K562 (cell line): Measurements from ENCODE around the gene RGS17. TPM values are rescaled to one million over a fixed set of nuclear protein-coding genes. Genes with fewer than 3 reads are reported as not detected.

ENCODE experiments used
- ATAC-seq: fragments of 200-7000 bp; cut with Tn5 transposase; 3 replicates; pipeline ENCODE4 v1.9.1; 2020; ENCODE audit warnings: moderate library complexity
- BruUV-seq: library from RNA; stranded (reverse); fragments of 400-500 nt; replicated peaks from 2 replicates; lab custom pipeline; 2021; lab: Mats Ljungman, UMichigan
- CTCF ChIA-PET: fragments of 300-600 bp; formaldehyde crosslinking; extraction: SDS; loops from one replicate; lab custom pipeline; 2021; ENCODE audit warnings: low intra/inter-chr PET ratio; lab: Yijun Ruan, JAX
- POLR2A ChIA-PET: fragments of 300-600, 350-650 bp; sonication (Branson Sonifier 250); formaldehyde crosslinking; extraction: SDS; loops from one replicate; lab custom pipeline; 2021; ENCODE audit warnings: antibody characterized with exemption, inconsistent platforms; lab: Yijun Ruan, JAX
- DNase-seq, 4 experiments: peaks; one replicate each; pipeline versions ENCODE4 v3.0.0 to v3.0.0-alpha.2; 2011 to 2018; ENCODE audit warnings: low spot score in 3 of 4, mixed read lengths in 3 of 4; ENCODE audit errors: extremely low read depth in 1 of 4
- FAIRE-seq: peaks from 2 replicates; lab custom pipeline; 2011; peaks lifted over from hg19 to GRCh38; lab: Jason Lieb, UNC
- H2AFZ ChIP-seq: 2 replicates; pipeline ENCODE4 v1.6.0; 2011; ENCODE audit warnings: low read depth, low read length, control low read depth, inconsistent platforms
- H3K27ac ChIP-seq: fragments of 200-600 bp; 3 replicates; pipeline ENCODE4 v1.8.0; 2011; ENCODE audit warnings: low read depth, mild to moderate bottlenecking, control low read depth, inconsistent platforms, low read length, moderate library complexity, mixed read lengths; ENCODE audit errors: extremely low read depth
- H3K27me3 ChIP-seq, 2 experiments: fragments of 300-600 bp in 1 of 2; 2 replicates in 1 of 2; 3 replicates in 1 of 2; pipeline versions ENCODE4 v1.6.0 to v1.8.0; 2011; ENCODE audit warnings: inconsistent platforms in 2 of 2, low read length in 2 of 2, mild to moderate bottlenecking in 1 of 2, mixed read lengths in 1 of 2, moderate library complexity in 1 of 2; ENCODE audit not compliant: control insufficient read depth in 2 of 2, insufficient read depth in 2 of 2
- H3K36me3 ChIP-seq: fragments of 300-600 bp; 3 replicates; pipeline ENCODE4 v1.8.0; 2011; ENCODE audit warnings: mild to moderate bottlenecking, low read length, inconsistent platforms; ENCODE audit not compliant: control insufficient read depth, insufficient read depth
- H3K4me1 ChIP-seq, 2 experiments: fragments of 200-600 bp in 1 of 2; replicated peaks in 1 of 2; 2 replicates in 1 of 2; 3 replicates in 1 of 2; pipeline versions ENCODE4 v1.5.1 to v1.8.0; 2011; ENCODE audit warnings: inconsistent platforms in 2 of 2, low read length in 2 of 2, mild to moderate bottlenecking in 1 of 2, mixed read lengths in 1 of 2, moderate library complexity in 1 of 2; ENCODE audit not compliant: control insufficient read depth in 2 of 2, insufficient read depth in 2 of 2
- H3K4me2 ChIP-seq: 2 replicates; pipeline ENCODE4 v1.6.1; 2011; ENCODE audit warnings: low read length, control low read depth, inconsistent platforms, mixed read lengths; ENCODE audit not compliant: insufficient read depth
- H3K4me3 ChIP-seq: fragments of 200-600 bp; sonication (generic), shearing (Covaris generic); 2 replicates; pipeline ENCODE4 v1.5.1; 2016; ENCODE audit warnings: control low read depth, inconsistent platforms
- H3K79me2 ChIP-seq: fragments of 200-600 bp; 3 replicates; pipeline ENCODE4 v1.8.0; 2011; ENCODE audit warnings: low read length, inconsistent platforms; ENCODE audit not compliant: control insufficient read depth, insufficient read depth
- H3K9ac ChIP-seq, 2 experiments: 2 replicates each; pipeline versions ENCODE4 v1.6.0 to v1.6.1; 2011; ENCODE audit warnings: low read depth in 2 of 2, low read length in 2 of 2, control low read depth in 1 of 2, inconsistent platforms in 1 of 2, mild to moderate bottlenecking in 1 of 2, mixed read lengths in 1 of 2; ENCODE audit not compliant: insufficient read depth in 1 of 2
- H3K9me1 ChIP-seq: one replicate; pipeline ENCODE4 v1.6.0; 2011; ENCODE audit warnings: inconsistent platforms, mild to moderate bottlenecking, low read length, moderate library complexity; ENCODE audit not compliant: control insufficient read depth, insufficient read depth
- H3K9me3 ChIP-seq: replicated peaks from 2 replicates; pipeline ENCODE4 v1.5.1; 2011; ENCODE audit warnings: low read depth, low read length, inconsistent platforms; ENCODE audit not compliant: control insufficient read depth, insufficient read depth
- H4K20me1 ChIP-seq: replicated peaks from 2 replicates; pipeline ENCODE4 v1.6.1; 2011; ENCODE audit warnings: low read length, inconsistent platforms, mixed read lengths; ENCODE audit not compliant: control insufficient read depth, insufficient read depth
- ARHGAP35 ChIP-seq: fragments of 450-650 bp; IDR thresholded peaks from 2 replicates; pipeline ENCODE4 v1.6.1; 2018; ENCODE audit not compliant: partially characterized antibody
- HDAC6 ChIP-seq: IDR thresholded peaks from 2 replicates; pipeline ENCODE4 v1.6.1; 2012; ENCODE audit warnings: low read depth, mild to moderate bottlenecking, control low read depth, inconsistent platforms, low read length, moderate library complexity
- HMGN3 ChIP-seq: IDR thresholded peaks from 2 replicates; pipeline ENCODE4 v1.6.1; 2011; ENCODE audit warnings: borderline replicate concordance, low read depth, mild to moderate bottlenecking, mixed read lengths, low read length; ENCODE audit not compliant: insufficient read length; ENCODE audit errors: extremely low read depth
- HSF4 ChIP-seq: fragments of 250-450 bp; sonication (Bioruptor Pico); IDR thresholded peaks from 2 replicates; pipeline ENCODE4 v2.1.2; 2022; ENCODE audit warnings: mild to moderate bottlenecking, moderate library complexity, borderline replicate concordance
- MLLT1 ChIP-seq, 2 experiments: fragments of 450-650 bp; IDR thresholded peaks; 2 replicates each; pipeline ENCODE4 v1.6.1; 2016
- RHOXF2B ChIP-seq: fragments of 250-450 bp; sonication (Bioruptor Pico); conservative IDR thresholded peaks from 2 replicates; pipeline ENCODE4 v1.5.1; 2021
- TAF7 ChIP-seq: fragments of 450-650 bp; IDR thresholded peaks from 2 replicates; pipeline ENCODE4 v1.6.1; 2016; ENCODE audit warnings: missing genetic modification characterization, missing compliant biosample characterization
- ZFPM2 ChIP-seq: fragments of 250-450 bp; sonication (Bioruptor Pico); IDR thresholded peaks from 2 replicates; pipeline ENCODE4 v1.5.1; 2022; ENCODE audit warnings: mild to moderate bottlenecking
- ZNF384 ChIP-seq: IDR thresholded peaks from 2 replicates; pipeline ENCODE4 v1.6.1; 2012; ENCODE audit warnings: low read depth, low read length, improper control_type of control experiment
- ZNF79 ChIP-seq: fragments of 250-450 bp; sonication (Bioruptor Pico); IDR thresholded peaks from 2 replicates; pipeline ENCODE4 v1.4.0; 2020; ENCODE audit warnings: low read depth, mild to moderate bottlenecking, moderate library complexity
- WGBS: fragments of 100-300 bp; shearing (Covaris generic); methylation state at CpG from one replicate; pipeline ENCODE4 v1.1.6; 2016; ENCODE audit warnings: low coverage, mixed read lengths; ENCODE audit not compliant: insufficient coverage; ENCODE audit errors: missing lambda C conversion rate; 5-methylcytosine and 5-hydroxymethylcytosine counted together
- in situ Hi-C: fragments of 300-500 bp; cut with MboI; formaldehyde crosslinking; loops from 4 replicates; pipeline ENCODE4 v1.15.0; 2018; ENCODE audit warnings: inconsistent platforms, mixed read lengths
- intact Hi-C: fragments of 100-400 bp; cut with micrococcal nuclease; formaldehyde crosslinking; loops from 2 replicates; pipeline ENCODE4 v1.14.2; 2022
- polyA plus RNA-seq, 8 experiments: library from polyadenylated mRNA; depleted of rRNA in 4 of 8; stranded (reverse) in 5 of 8; unstranded in 3 of 8; fragments of >200 nt; fragmentation: Nextera tagmentation in 2 of 8; fragmentation: Illumina TruSeq in 1 of 8; extraction: Ambion mirVana in 2 of 8; extraction: Trizol in 1 of 8; gene quantifications; 2 replicates each; pipeline versions ENCODE4 v1.2.1 to v1.2.3, GENCODE V29; 2011 to 2014; ENCODE audit warnings: inconsistent platforms in 1 of 8, missing spikeins in 1 of 8
- total RNA-seq, 7 experiments: library from RNA; depleted of rRNA in 6 of 7; stranded (reverse); fragments of >200 nt in 6 of 7; fragmentation: Illumina TruSeq in 2 of 7; extraction: Trizol in 2 of 7; gene quantifications; 2 replicates each; pipeline versions ENCODE4 v1.2.1 to v1.2.3, GENCODE V29; 2011 to 2021; ENCODE audit warnings: low replicate concordance in 1 of 7
- TF ChIP-seq, protein P1 (sequence below): fragments of 250-450 bp; sonication (Bioruptor Pico); IDR thresholded peaks from 2 replicates; pipeline ENCODE4 v1.5.0; 2020; ENCODE audit warnings: mild to moderate bottlenecking, borderline replicate concordance

Gene RGS17
- total and polyA plus RNA-seq, 9 of the 15 experiments (the other 6 are each of a cell fraction or from before 2014, with no cell fraction given) = 0.01 to 0.14 (median 0.08) TPM; not detected in 6

- TF ChIP-seq HDAC6 (no peak), ARHGAP35 (no peak), HMGN3 (no peak)
These were observed 506 bp downstream of the RGS17 start (continued) for GRCh38 chr6:153130515-153131036.

- DNase-seq (no peak), ATAC-seq (no peak), FAIRE-seq (no peak)
- H3K9ac ChIP-seq = no peak overlapping the region
- CTCF ChIA-PET = no interaction called here
- H2AFZ ChIP-seq = no peak overlapping the region
- no peak overlapping the region for H3K4me2 ChIP-seq
- 9% methylated on average over 53 of the region's 53 CpGs for WGBS
- intact Hi-C loops = no loop called here
- H3K36me3 ChIP-seq = no peaks in the 10 kb centered on the region
- POLR2A ChIA-PET = no interaction called here
- H3K9me1 ChIP-seq = no peaks in the 10 kb centered on the region
- H3K79me2 ChIP-seq = no peaks in the 10 kb centered on the region
- in situ Hi-C loops = no loop called here
- no peak for TF ChIP-seq HSF4 (CRISPR knock-in tag)
- TF ChIP-seq ZNF384 = no peak
- TF ChIP-seq MLLT1 (IDR thresholded peaks at IDR 0.05) = no peak
- no peak for TF ChIP-seq TAF7 (tag)
- no peak for TF ChIP-seq RHOXF2B (CRISPR knock-in tag)
- TF ChIP-seq, protein P1, sequence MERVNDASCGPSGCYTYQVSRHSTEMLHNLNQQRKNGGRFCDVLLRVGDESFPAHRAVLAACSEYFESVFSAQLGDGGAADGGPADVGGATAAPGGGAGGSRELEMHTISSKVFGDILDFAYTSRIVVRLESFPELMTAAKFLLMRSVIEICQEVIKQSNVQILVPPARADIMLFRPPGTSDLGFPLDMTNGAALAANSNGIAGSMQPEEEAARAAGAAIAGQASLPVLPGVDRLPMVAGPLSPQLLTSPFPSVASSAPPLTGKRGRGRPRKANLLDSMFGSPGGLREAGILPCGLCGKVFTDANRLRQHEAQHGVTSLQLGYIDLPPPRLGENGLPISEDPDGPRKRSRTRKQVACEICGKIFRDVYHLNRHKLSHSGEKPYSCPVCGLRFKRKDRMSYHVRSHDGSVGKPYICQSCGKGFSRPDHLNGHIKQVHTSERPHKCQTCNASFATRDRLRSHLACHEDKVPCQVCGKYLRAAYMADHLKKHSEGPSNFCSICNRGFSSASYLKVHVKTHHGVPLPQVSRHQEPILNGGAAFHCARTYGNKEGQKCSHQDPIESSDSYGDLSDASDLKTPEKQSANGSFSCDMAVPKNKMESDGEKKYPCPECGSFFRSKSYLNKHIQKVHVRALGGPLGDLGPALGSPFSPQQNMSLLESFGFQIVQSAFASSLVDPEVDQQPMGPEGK (CRISPR knock-in tag) = no peak
- TF ChIP-seq ZNF79 (CRISPR knock-in tag) = no peak
- no peak for TF ChIP-seq ZFPM2
- H3K9me3 ChIP-seq = no peaks in the 10 kb centered on the region
- H4K20me1 ChIP-seq = no peaks in the 10 kb centered on the region
- H3K4me3 ChIP-seq = no peak overlapping the region
- no TSS peak for BruUV-seq
- H3K27me3 ChIP-seq = no peaks in the 10 kb centered on the region
- H3K4me1 ChIP-seq = peaks cover 0 to 6% of the 10 kb centered on the region in 2 experiments; a peak in 2 of 5 replicates
- H3K27ac ChIP-seq = no peak overlapping the region
These were observed 1.1 kb downstream of the RGS17 start for GRCh38 chr6:153129873-153130514.
